ENCODE results near the gene ESRRA. TPM values are rescaled to one million over a fixed set of nuclear protein-coding genes. Genes with fewer than 3 reads are reported as not detected.

Gene ESRRA
- total and polyA plus RNA-seq, 10 of the 15 experiments (the other 5 are each of a cell fraction or from before 2014, with no cell fraction given) = 0.32 to 48.9 (median 12.6) TPM

GRCh38 chr11:64269540-64270220 lies 35.6 kb upstream of the ESRRA start:
- 1% methylated on average over 58 of the region's 58 CpGs for WGBS (ENCODE audit: insufficient coverage, insufficient replicate concordance, low lambda C conversion rate, missing lambda C conversion rate)
- H3K9ac ChIP-seq (ENCODE audit: control insufficient read depth, insufficient read depth, low read length) = peak overlapping the region; percentile 97
- ChIA-PET SMC1A (ENCODE audit: uncharacterized antibody, unreplicated experiment) (interaction anchor here (0.6 to 4.6 kb wide), 10 partner anchors 9 to 63 kb away, joined by 3 to 41 read pairs (median 3); partner anchors contain the start of genes BAD, CATSPERZ, FERMT3 and GPR137), RAD21 (ENCODE audit: unreplicated experiment) (interaction anchor here (0.5 to 4.3 kb wide), 9 partner anchors 14 to 322 kb away, joined by 3 to 56 read pairs (median 5); partner anchors contain the start of genes ESRRA, FERMT3, FKBP2 and PPP1R14B), POLR2A (interaction anchor here (0.8 to 6.3 kb wide), 13 partner anchors 14 to 69 kb away, joined by 3 to 92 read pairs (median 5); partner anchors contain the start of genes BAD, CATSPERZ, ESRRA and FERMT3), CTCF (interaction anchor here (0.6 to 5.7 kb wide), 13 partner anchors 9 to 87 kb away, joined by 3 to 147 read pairs (median 5); partner anchors contain the start of genes BAD, CATSPERZ, FERMT3 and GPR137)
- H4K20me1 ChIP-seq (ENCODE audit: control insufficient read depth, insufficient read depth) = no peaks in the 10 kb centered on the region
- H3K9me3 ChIP-seq (replicated peaks; ENCODE audit: control insufficient read depth, insufficient read depth, low read length) = no peaks in the 10 kb centered on the region
- H3K4me3 ChIP-seq = peak overlapping the region; percentile 96
- H2AFZ ChIP-seq (ENCODE audit: control insufficient read depth, low read depth, low read length) = peak overlapping the region; percentile 45
- H3K4me1 ChIP-seq (ENCODE audit: control insufficient read depth, insufficient read depth, low read length) = peaks cover 12% of the 10 kb centered on the region
- peak overlapping the region; percentile 81 for H3K27ac ChIP-seq (ENCODE audit: control insufficient read depth, insufficient read depth)
- intact Hi-C loops (cut with micrococcal nuclease; ENCODE audit: unreplicated experiment) (loop anchor here (1.0 to 2.0 kb wide), 3 partner anchors 16 to 37 kb away; partner anchors contain the start of genes GPR137 and PLCB3), in situ Hi-C loops (cut with MboI) (no loop called here)
- ATAC-seq = peak; percentile 86
- H3K27me3 ChIP-seq (replicated peaks in 1 of 2; ENCODE audit: control insufficient read depth in 2 of 2, insufficient read depth in 2 of 2, low read length in 1 of 2) = no peaks in the 10 kb centered on the region
- H3K79me2 ChIP-seq (ENCODE audit: control insufficient read depth, insufficient read depth, low read length) = peaks cover 19% of the 10 kb centered on the region
- BruUV-seq (replicated peaks) = TSS peak; percentile 84
- no peaks in the 10 kb centered on the region; a peak in 2 of 4 replicates for H3K36me3 ChIP-seq (ENCODE audit: control insufficient read depth in 2 of 2, insufficient read depth in 2 of 2, low read length in 1 of 2)
- DNase-seq (ENCODE audit: low read depth, low spot score) = peak; percentile 98
- FAIRE-seq = peak; percentile 85
- H3K4me2 ChIP-seq (ENCODE audit: control insufficient read depth, insufficient read depth) = peak overlapping the region; percentile 100
- TF ChIP-seq BHLHE40 (IDR thresholded peaks at IDR 0.05; ENCODE audit: borderline replicate concordance in 1 of 2, low read depth in 2 of 2, low read length in 1 of 2) (peak; percentile 32 to 40; a peak in 2 of 4 replicates), MAX (IDR thresholded peaks at IDR 0.05; ENCODE audit: low read depth, low read length) (peak; percentile 32; the same call in 1 of the 2 replicates), SIX5 (IDR thresholded peaks at IDR 0.05; ENCODE audit: low read depth, low read length, severe bottlenecking) (peak; percentile 91), ZNF274 (IDR thresholded peaks at IDR 0.05; ENCODE audit: insufficient read depth, insufficient read length) (no peak), ZZZ3 (IDR thresholded peaks at IDR 0.05; ENCODE audit: control insufficient read depth, insufficient read length, low read depth) (no peak), POLR2AphosphoS5 (IDR thresholded peaks at IDR 0.05; ENCODE audit: low read length) (peak; percentile 75), BCL3 (IDR thresholded peaks at IDR 0.05; ENCODE audit: borderline replicate concordance, insufficient read depth, low read depth, low read length, poor library complexity, severe bottlenecking) (peak; percentile 66), FOXM1 (IDR thresholded peaks at IDR 0.05; ENCODE audit: low read depth, low read length) (0 out of 2 replicates have a peak, but pooled peaks have one; percentile 13), TARDBP (IDR thresholded peaks at IDR 0.05; ENCODE audit: borderline replicate concordance) (peak; percentile 86), POU2F2 (IDR thresholded peaks at IDR 0.05; ENCODE audit: borderline replicate concordance, low read depth, low read length) (peak; percentile 92; the same call in 2 of the 3 replicates)
- TF ChIP-seq, protein P1, sequence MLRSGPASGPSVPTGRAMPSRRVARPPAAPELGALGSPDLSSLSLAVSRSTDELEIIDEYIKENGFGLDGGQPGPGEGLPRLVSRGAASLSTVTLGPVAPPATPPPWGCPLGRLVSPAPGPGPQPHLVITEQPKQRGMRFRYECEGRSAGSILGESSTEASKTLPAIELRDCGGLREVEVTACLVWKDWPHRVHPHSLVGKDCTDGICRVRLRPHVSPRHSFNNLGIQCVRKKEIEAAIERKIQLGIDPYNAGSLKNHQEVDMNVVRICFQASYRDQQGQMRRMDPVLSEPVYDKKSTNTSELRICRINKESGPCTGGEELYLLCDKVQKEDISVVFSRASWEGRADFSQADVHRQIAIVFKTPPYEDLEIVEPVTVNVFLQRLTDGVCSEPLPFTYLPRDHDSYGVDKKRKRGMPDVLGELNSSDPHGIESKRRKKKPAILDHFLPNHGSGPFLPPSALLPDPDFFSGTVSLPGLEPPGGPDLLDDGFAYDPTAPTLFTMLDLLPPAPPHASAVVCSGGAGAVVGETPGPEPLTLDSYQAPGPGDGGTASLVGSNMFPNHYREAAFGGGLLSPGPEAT (IDR thresholded peaks at IDR 0.05; ENCODE audit: low read depth) = peak; percentile 99
- TF ChIP-seq, protein P2, sequence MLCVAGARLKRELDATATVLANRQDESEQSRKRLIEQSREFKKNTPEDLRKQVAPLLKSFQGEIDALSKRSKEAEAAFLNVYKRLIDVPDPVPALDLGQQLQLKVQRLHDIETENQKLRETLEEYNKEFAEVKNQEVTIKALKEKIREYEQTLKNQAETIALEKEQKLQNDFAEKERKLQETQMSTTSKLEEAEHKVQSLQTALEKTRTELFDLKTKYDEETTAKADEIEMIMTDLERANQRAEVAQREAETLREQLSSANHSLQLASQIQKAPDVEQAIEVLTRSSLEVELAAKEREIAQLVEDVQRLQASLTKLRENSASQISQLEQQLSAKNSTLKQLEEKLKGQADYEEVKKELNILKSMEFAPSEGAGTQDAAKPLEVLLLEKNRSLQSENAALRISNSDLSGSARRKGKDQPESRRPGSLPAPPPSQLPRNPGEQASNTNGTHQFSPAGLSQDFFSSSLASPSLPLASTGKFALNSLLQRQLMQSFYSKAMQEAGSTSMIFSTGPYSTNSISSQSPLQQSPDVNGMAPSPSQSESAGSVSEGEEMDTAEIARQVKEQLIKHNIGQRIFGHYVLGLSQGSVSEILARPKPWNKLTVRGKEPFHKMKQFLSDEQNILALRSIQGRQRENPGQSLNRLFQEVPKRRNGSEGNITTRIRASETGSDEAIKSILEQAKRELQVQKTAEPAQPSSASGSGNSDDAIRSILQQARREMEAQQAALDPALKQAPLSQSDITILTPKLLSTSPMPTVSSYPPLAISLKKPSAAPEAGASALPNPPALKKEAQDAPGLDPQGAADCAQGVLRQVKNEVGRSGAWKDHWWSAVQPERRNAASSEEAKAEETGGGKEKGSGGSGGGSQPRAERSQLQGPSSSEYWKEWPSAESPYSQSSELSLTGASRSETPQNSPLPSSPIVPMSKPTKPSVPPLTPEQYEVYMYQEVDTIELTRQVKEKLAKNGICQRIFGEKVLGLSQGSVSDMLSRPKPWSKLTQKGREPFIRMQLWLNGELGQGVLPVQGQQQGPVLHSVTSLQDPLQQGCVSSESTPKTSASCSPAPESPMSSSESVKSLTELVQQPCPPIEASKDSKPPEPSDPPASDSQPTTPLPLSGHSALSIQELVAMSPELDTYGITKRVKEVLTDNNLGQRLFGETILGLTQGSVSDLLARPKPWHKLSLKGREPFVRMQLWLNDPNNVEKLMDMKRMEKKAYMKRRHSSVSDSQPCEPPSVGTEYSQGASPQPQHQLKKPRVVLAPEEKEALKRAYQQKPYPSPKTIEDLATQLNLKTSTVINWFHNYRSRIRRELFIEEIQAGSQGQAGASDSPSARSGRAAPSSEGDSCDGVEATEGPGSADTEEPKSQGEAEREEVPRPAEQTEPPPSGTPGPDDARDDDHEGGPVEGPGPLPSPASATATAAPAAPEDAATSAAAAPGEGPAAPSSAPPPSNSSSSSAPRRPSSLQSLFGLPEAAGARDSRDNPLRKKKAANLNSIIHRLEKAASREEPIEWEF (IDR thresholded peaks at IDR 0.05; ENCODE audit: insufficient replicate concordance, low read depth, low read length) = peak; percentile 51
